Measurements from ENCODE around the gene PRDM1. TPM values are rescaled to one million over a fixed set of nuclear protein-coding genes. Genes with fewer than 3 reads are reported as not detected.

PRDM1 gene
- total and polyA plus RNA-seq, 2 of the 13 experiments (the other 11 are each of a cell fraction or from before 2014, with no cell fraction given): 0.13 TPM; not detected in 1

Other genes with a start within 250 kb of the PRDM1 start
- gene ATG5, start 239.4 kb downstream of the PRDM1 start, total RNA-seq (2016; rRNA removed; fragmentation: Illumina TruSeq; extraction: Trizol): 48.0 and 56.8 TPM in 2 replicates
- 15.0 and 21.3 TPM in 2 replicates for gene ATG5, start 239.4 kb downstream of the PRDM1 start, polyA plus RNA-seq (2011; rRNA removed)